ENCODE results near the gene SND1.
"Not testable (repeated sequence)": the region's sequence is repeated elsewhere in the genome, so short reads cannot be mapped to it uniquely, and the experiment has no call there.

SND1 gene

GRCh38 chr7:127831318-127832219 is 179.6 kb downstream of the SND1 start:
- no peak for DNase-seq (ENCODE audit: low read depth)

GRCh38 chr7:127832592-127832991 is 180.6 kb downstream of the SND1 start:
- no peak for DNase-seq (ENCODE audit: low read depth)

- DNase-seq (ENCODE audit: low read depth) = peak; percentile 48
These were observed 181.6 kb downstream of the SND1 start for GRCh38 chr7:127833641-127834040.

GRCh38 chr7:127835679-127836078 is 183.7 kb downstream of the SND1 start:
- no peak for DNase-seq (ENCODE audit: low read depth)

GRCh38 chr7:127837816-127838410 is 185.9 kb downstream of the SND1 start:
- not testable (repeated sequence) for DNase-seq (ENCODE audit: low read depth)

- peak; percentile 81 for DNase-seq (ENCODE audit: low read depth)
These were observed 186.9 kb downstream of the SND1 start for GRCh38 chr7:127838816-127839415.

GRCh38 chr7:127840226-127840951 is 188.4 kb downstream of the SND1 start:
- no peak for DNase-seq (ENCODE audit: low read depth)

GRCh38 chr7:127844165-127844564 is 192.2 kb downstream of the SND1 start:
- no peak for DNase-seq (ENCODE audit: low read depth)

- DNase-seq (ENCODE audit: low read depth) = peak; percentile 67
These were observed 192.8 kb downstream of the SND1 start for GRCh38 chr7:127844707-127845331.

- DNase-seq (ENCODE audit: low read depth) = no peak
These were observed 193.7 kb downstream of the SND1 start for GRCh38 chr7:127845522-127846214.

- DNase-seq (ENCODE audit: low read depth) = no peak
These were observed 195.6 kb downstream of the SND1 start for GRCh38 chr7:127847641-127848040.

- no peak for DNase-seq (ENCODE audit: low read depth)
These were observed 196.2 kb downstream of the SND1 start for GRCh38 chr7:127848241-127848640.

GRCh38 chr7:127850195-127850594 is 198.2 kb downstream of the SND1 start:
- peak; percentile 14 for DNase-seq (ENCODE audit: low read depth)

GRCh38 chr7:127854383-127854782 is 202.4 kb downstream of the SND1 start:
- no peak for DNase-seq (ENCODE audit: low read depth)

GRCh38 chr7:127857464-127857841 is 205.5 kb downstream of the SND1 start:
- DNase-seq (ENCODE audit: low read depth) = no peak

- DNase-seq (ENCODE audit: low read depth) = no peak
These were observed 206.3 kb downstream of the SND1 start for GRCh38 chr7:127858091-127858914.

GRCh38 chr7:127858915-127859189 is 206.9 kb downstream of the SND1 start:
- no peak for DNase-seq (ENCODE audit: low read depth)

- DNase-seq (ENCODE audit: low read depth) = no peak
These were observed 207.3 kb downstream of the SND1 start for GRCh38 chr7:127859330-127859729.

GRCh38 chr7:127862525-127862924 is 210.5 kb downstream of the SND1 start:
- no peak for DNase-seq (ENCODE audit: low read depth)

- DNase-seq (ENCODE audit: low read depth) = no peak
These were observed 211.1 kb downstream of the SND1 start for GRCh38 chr7:127863082-127863481.

- peak; percentile 93 for DNase-seq (ENCODE audit: low read depth)
These were observed 213.5 kb downstream of the SND1 start for GRCh38 chr7:127865466-127865865.
